Nephron (organoid): Measurements from ENCODE around the gene HHEX.

Experiments
- H3K27ac Mint-ChIP-seq, 3 experiments: 2 replicates each; pipeline ENCODE4 v1.8.0; 2020; ENCODE audit warnings: mixed read lengths in 3 of 3, mild to moderate bottlenecking in 2 of 3, moderate library complexity in 1 of 3
- H3K27me3 Mint-ChIP-seq: 2 replicates; pipeline ENCODE4 v1.8.0; 2021; ENCODE audit warnings: low read depth, mild to moderate bottlenecking, moderate library complexity, mixed read lengths
- H3K36me3 Mint-ChIP-seq: 2 replicates; pipeline ENCODE4 v1.8.0; 2020; ENCODE audit warnings: low read depth, mixed read lengths
- H3K4me1 Mint-ChIP-seq: 2 replicates; pipeline ENCODE4 v1.8.0; 2020; ENCODE audit warnings: mixed read lengths
- H3K4me3 Mint-ChIP-seq, 3 experiments: 2 replicates each; pipeline ENCODE4 v1.8.0; 2020; ENCODE audit warnings: mild to moderate bottlenecking in 3 of 3, mixed read lengths in 3 of 3, moderate library complexity in 2 of 3
- H3K9me3 Mint-ChIP-seq: 2 replicates; pipeline ENCODE4 v1.8.0; 2020; ENCODE audit warnings: mixed read lengths
- TF ChIP-seq, protein P1 (sequence below), 3 experiments: fragments of 200-600 bp; sonication (generic); IDR thresholded peaks; one replicate each; pipeline ENCODE4 v1.5.0; 2021; ENCODE audit warnings: antibody characterized with exemption in 3 of 3; ENCODE audit not compliant: unreplicated experiment in 3 of 3

HHEX gene

GRCh38 chr10:92702301-92702916, 12.7 kb downstream of the HHEX start:
- TF ChIP-seq, protein P1, sequence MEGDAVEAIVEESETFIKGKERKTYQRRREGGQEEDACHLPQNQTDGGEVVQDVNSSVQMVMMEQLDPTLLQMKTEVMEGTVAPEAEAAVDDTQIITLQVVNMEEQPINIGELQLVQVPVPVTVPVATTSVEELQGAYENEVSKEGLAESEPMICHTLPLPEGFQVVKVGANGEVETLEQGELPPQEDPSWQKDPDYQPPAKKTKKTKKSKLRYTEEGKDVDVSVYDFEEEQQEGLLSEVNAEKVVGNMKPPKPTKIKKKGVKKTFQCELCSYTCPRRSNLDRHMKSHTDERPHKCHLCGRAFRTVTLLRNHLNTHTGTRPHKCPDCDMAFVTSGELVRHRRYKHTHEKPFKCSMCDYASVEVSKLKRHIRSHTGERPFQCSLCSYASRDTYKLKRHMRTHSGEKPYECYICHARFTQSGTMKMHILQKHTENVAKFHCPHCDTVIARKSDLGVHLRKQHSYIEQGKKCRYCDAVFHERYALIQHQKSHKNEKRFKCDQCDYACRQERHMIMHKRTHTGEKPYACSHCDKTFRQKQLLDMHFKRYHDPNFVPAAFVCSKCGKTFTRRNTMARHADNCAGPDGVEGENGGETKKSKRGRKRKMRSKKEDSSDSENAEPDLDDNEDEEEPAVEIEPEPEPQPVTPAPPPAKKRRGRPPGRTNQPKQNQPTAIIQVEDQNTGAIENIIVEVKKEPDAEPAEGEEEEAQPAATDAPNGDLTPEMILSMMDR (IDR thresholded peaks at IDR 0.05; ENCODE audit: unreplicated experiment in 3 of 3): no peak
- H3K27me3 Mint-ChIP-seq: peaks cover 82% of the 10 kb centered on the region
- no peak overlapping the region for H3K27ac Mint-ChIP-seq
- no peak overlapping the region for H3K4me3 Mint-ChIP-seq
- H3K36me3 Mint-ChIP-seq: no peaks in the 10 kb centered on the region
- H3K9me3 Mint-ChIP-seq: no peaks in the 10 kb centered on the region
- peaks cover 5% of the 10 kb centered on the region for H3K4me1 Mint-ChIP-seq

- H3K27ac Mint-ChIP-seq: no peak overlapping the region
- H3K36me3 Mint-ChIP-seq: no peaks in the 10 kb centered on the region
- TF ChIP-seq, protein P1 (IDR thresholded peaks at IDR 0.05; ENCODE audit: unreplicated experiment in 3 of 3): no peak
- H3K9me3 Mint-ChIP-seq: no peaks in the 10 kb centered on the region
- H3K4me3 Mint-ChIP-seq: no peak overlapping the region
- peaks cover 13% of the 10 kb centered on the region for H3K27me3 Mint-ChIP-seq
- no peaks in the 10 kb centered on the region for H3K4me1 Mint-ChIP-seq
Observed at GRCh38 chr10:92712016-92712889, 22.5 kb downstream of the HHEX start.

- no peaks in the 10 kb centered on the region for H3K9me3 Mint-ChIP-seq
- TF ChIP-seq, protein P1 (IDR thresholded peaks at IDR 0.05; ENCODE audit: unreplicated experiment in 3 of 3): no peak
- no peaks in the 10 kb centered on the region for H3K4me1 Mint-ChIP-seq
- H3K36me3 Mint-ChIP-seq: no peaks in the 10 kb centered on the region
- no peak overlapping the region for H3K27ac Mint-ChIP-seq
- no peaks in the 10 kb centered on the region for H3K27me3 Mint-ChIP-seq
- no peak overlapping the region for H3K4me3 Mint-ChIP-seq
Observed at GRCh38 chr10:92714152-92714845, 24.5 kb downstream of the HHEX start.

GRCh38 chr10:92714872-92715271, 25.1 kb downstream of the HHEX start:
- Mint-ChIP-seq H3K4me1 (no peaks in the 10 kb centered on the region), H3K4me3 (no peak overlapping the region), H3K9me3 (no peaks in the 10 kb centered on the region), H3K27ac (no peak overlapping the region), H3K36me3 (no peaks in the 10 kb centered on the region), H3K27me3 (no peaks in the 10 kb centered on the region)
- TF ChIP-seq, protein P1 (IDR thresholded peaks at IDR 0.05; ENCODE audit: unreplicated experiment in 3 of 3): no peak

DNA sequence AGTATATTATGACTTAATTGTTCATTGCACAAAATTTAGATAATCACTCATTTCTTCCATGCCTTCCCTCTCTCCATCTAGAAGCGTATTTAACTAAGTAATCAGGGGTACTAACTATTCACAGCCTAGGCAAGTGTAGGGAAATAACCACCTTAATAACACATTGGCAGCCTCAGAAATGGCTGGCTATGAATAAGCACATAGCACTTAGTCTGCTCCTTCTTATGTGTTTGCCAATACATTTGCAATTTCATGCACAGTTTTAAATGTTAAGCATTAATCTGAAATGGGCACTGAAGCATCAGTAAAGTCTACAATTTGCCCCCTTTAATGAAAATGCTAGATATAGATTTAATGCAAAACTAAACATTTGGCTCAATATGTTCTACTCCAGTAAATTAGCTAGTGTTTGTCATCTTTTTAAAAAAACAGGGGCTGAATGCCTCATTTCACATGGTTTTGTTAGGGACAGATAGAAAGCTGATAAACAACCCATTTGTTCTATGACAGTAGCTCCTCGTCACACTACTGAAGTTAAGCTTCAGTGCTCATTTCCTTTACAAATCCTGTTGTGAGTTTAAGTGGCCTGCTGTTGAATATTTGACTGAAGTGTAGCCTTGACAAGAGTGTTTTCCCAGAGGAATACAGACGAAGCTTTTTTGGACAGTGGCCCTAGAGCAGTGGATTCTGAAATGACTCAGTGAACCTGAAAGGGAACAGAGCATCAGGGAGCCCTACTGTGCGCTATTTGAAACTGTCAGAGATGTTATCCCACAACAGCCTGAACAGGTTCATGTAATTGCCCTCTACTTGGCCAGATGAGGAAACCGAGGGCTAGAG, 30.5 kb downstream of the HHEX start:
- H3K4me3 Mint-ChIP-seq: no peak overlapping the region
- TF ChIP-seq, protein P1 (IDR thresholded peaks at IDR 0.05; ENCODE audit: unreplicated experiment in 3 of 3): no peak
- no peaks in the 10 kb centered on the region for H3K4me1 Mint-ChIP-seq
- no peaks in the 10 kb centered on the region for H3K36me3 Mint-ChIP-seq
- no peaks in the 10 kb centered on the region for H3K9me3 Mint-ChIP-seq
- no peak overlapping the region for H3K27ac Mint-ChIP-seq
- H3K27me3 Mint-ChIP-seq: peaks cover 8% of the 10 kb centered on the region
